H9 (cell line): ENCODE measurements around the gene NPRL2. TPM values are rescaled to one million over a fixed set of nuclear protein-coding genes. Genes with fewer than 3 reads are reported as not detected.
A peak's percentile ranks its signal among the peaks of the same experiment; 100 is the strongest.

Experiments used
- DNase-seq: peaks from one replicate; pipeline ENCODE4 v3.0.0-alpha.2; 2017
- H2AFZ ChIP-seq: one replicate; pipeline ENCODE4 v1.6.1; 2013; ENCODE audit warnings: mild to moderate bottlenecking, low read length, control low read depth, moderate library complexity
- H2AK5ac ChIP-seq: 2 replicates; pipeline ENCODE4 v1.6.1; 2013; ENCODE audit warnings: low read length, control low read depth, mixed read lengths; ENCODE audit not compliant: insufficient read length
- H2BK120ac ChIP-seq: one replicate; pipeline ENCODE4 v1.6.1; 2013; ENCODE audit warnings: low read depth, mild to moderate bottlenecking, low read length, control low read depth, inconsistent platforms; ENCODE audit not compliant: poor library complexity, severe bottlenecking
- H2BK12ac ChIP-seq: 2 replicates; pipeline ENCODE4 v1.6.1; 2013; ENCODE audit warnings: low read length, control low read depth, mixed read lengths, low read depth; ENCODE audit not compliant: insufficient read length
- H2BK15ac ChIP-seq: 2 replicates; pipeline ENCODE4 v1.6.1; 2013; ENCODE audit warnings: low read depth, low read length, control low read depth
- H2BK20ac ChIP-seq: one replicate; pipeline ENCODE4 v1.6.1; 2013; ENCODE audit warnings: low read depth, mild to moderate bottlenecking, low read length, control low read depth, inconsistent platforms; ENCODE audit not compliant: poor library complexity, severe bottlenecking
- H2BK5ac ChIP-seq: 2 replicates; pipeline ENCODE4 v1.6.1; 2013; ENCODE audit warnings: low read length, control low read depth, mixed read lengths; ENCODE audit not compliant: insufficient read length
- H3K14ac ChIP-seq: 2 replicates; pipeline ENCODE4 v1.6.1; 2013; ENCODE audit warnings: low read length, control low read depth; ENCODE audit not compliant: insufficient read depth
- H3K18ac ChIP-seq: 2 replicates; pipeline ENCODE4 v1.6.1; 2013; ENCODE audit warnings: low read depth, mild to moderate bottlenecking, mixed read lengths, low read length, control low read depth; ENCODE audit not compliant: insufficient read length
- H3K23ac ChIP-seq: 2 replicates; pipeline ENCODE4 v1.6.1; 2013; ENCODE audit warnings: low read length, control low read depth, mixed read lengths, low read depth; ENCODE audit not compliant: insufficient read length
- H3K23me2 ChIP-seq: 2 replicates; pipeline ENCODE4 v1.6.1; 2013; ENCODE audit warnings: low read depth, mild to moderate bottlenecking, mixed read lengths, low read length, control low read depth; ENCODE audit not compliant: insufficient read length, poor library complexity, severe bottlenecking
- H3K27ac ChIP-seq: 2 replicates; pipeline ENCODE4 v1.5.1; 2013; ENCODE audit warnings: low read length, control low read depth, mixed read lengths, low read depth; ENCODE audit not compliant: insufficient read length
- H3K27me3 ChIP-seq: 2 replicates; pipeline ENCODE4 v1.6.1; 2013; ENCODE audit warnings: low read length, control low read depth, inconsistent platforms; ENCODE audit not compliant: insufficient read depth
- H3K4ac ChIP-seq: 2 replicates; pipeline ENCODE4 v1.6.1; 2013; ENCODE audit warnings: low read depth, mild to moderate bottlenecking, control low read depth, inconsistent platforms, low read length, moderate library complexity
- H3K4me1 ChIP-seq: 2 replicates; pipeline ENCODE4 v1.6.1; 2013; ENCODE audit warnings: low read length, control low read depth, inconsistent platforms; ENCODE audit not compliant: insufficient read depth
- H3K4me2 ChIP-seq: 2 replicates; pipeline ENCODE4 v1.6.1; 2013; ENCODE audit warnings: low read length, control low read depth, mixed read lengths; ENCODE audit not compliant: insufficient read length, insufficient read depth
- H3K56ac ChIP-seq: 2 replicates; pipeline ENCODE4 v1.6.1; 2013; ENCODE audit warnings: low read depth, mild to moderate bottlenecking, mixed read lengths, low read length, control low read depth; ENCODE audit not compliant: insufficient read length
- H3K79me1 ChIP-seq: 2 replicates; pipeline ENCODE4 v1.6.1; 2013; ENCODE audit warnings: low read depth, mild to moderate bottlenecking, moderate library complexity, low read length, control low read depth, inconsistent platforms; ENCODE audit not compliant: insufficient read depth, poor library complexity, severe bottlenecking
- H3K79me2 ChIP-seq: 2 replicates; pipeline ENCODE4 v1.6.1; 2013; ENCODE audit warnings: low read length, control low read depth, inconsistent platforms; ENCODE audit not compliant: insufficient read depth
- H3K9ac ChIP-seq: 2 replicates; pipeline ENCODE4 v1.6.1; 2013; ENCODE audit warnings: low read length, control low read depth, mixed read lengths; ENCODE audit not compliant: insufficient read length; ENCODE audit errors: extremely low read depth
- H3K9me3 ChIP-seq: one replicate; pipeline ENCODE4 v1.6.1; 2013; ENCODE audit warnings: low read depth, low read length, inconsistent platforms; ENCODE audit not compliant: control insufficient read depth
- H3T11ph ChIP-seq: one replicate; pipeline ENCODE4 v1.6.1; 2013; ENCODE audit warnings: mild to moderate bottlenecking, low read length, control low read depth, inconsistent platforms
- H4K20me1 ChIP-seq: one replicate; pipeline ENCODE4 v1.6.1; 2013; ENCODE audit not compliant: control insufficient read depth, insufficient read length, insufficient read depth
- H4K5ac ChIP-seq: 2 replicates; pipeline ENCODE4 v1.6.1; 2013; ENCODE audit warnings: low read depth, mild to moderate bottlenecking, mixed read lengths, low read length, control low read depth; ENCODE audit not compliant: insufficient read length
- H4K8ac ChIP-seq: replicated peaks from 2 replicates; pipeline ENCODE4 v1.6.1; 2013; ENCODE audit warnings: low read length, control low read depth, mixed read lengths, low read depth; ENCODE audit not compliant: insufficient read length
- H4K91ac ChIP-seq: 2 replicates; pipeline ENCODE4 v1.6.1; 2013; ENCODE audit warnings: low read depth, mild to moderate bottlenecking, moderate library complexity, mixed read lengths, low read length, control low read depth; ENCODE audit not compliant: insufficient read length
- H3K27ac Mint-ChIP-seq, 3 experiments: 2 replicates in 2 of 3; 3 replicates in 1 of 3; pipeline ENCODE4 v1.8.0; 2020 to 2021; ENCODE audit warnings: mixed read lengths in 3 of 3, mild to moderate bottlenecking in 1 of 3, moderate library complexity in 1 of 3
- H3K27me3 Mint-ChIP-seq: 2 replicates; pipeline ENCODE4 v1.8.0; 2021; ENCODE audit warnings: low read depth, mild to moderate bottlenecking, moderate library complexity, mixed read lengths
- H3K36me3 Mint-ChIP-seq, 3 experiments: 2 replicates in 2 of 3; 3 replicates in 1 of 3; pipeline ENCODE4 v1.8.0; 2020 to 2021; ENCODE audit warnings: low read depth in 3 of 3, mixed read lengths in 3 of 3; ENCODE audit not compliant: insufficient read depth in 1 of 3
- H3K4me1 Mint-ChIP-seq, 2 experiments: 2 replicates each; pipeline ENCODE4 v1.8.0; 2020; ENCODE audit warnings: mixed read lengths in 2 of 2
- H3K4me3 Mint-ChIP-seq, 2 experiments: 2 replicates in 1 of 2; 3 replicates in 1 of 2; pipeline ENCODE4 v1.8.0; 2020 to 2021; ENCODE audit warnings: mild to moderate bottlenecking in 2 of 2, mixed read lengths in 2 of 2, moderate library complexity in 1 of 2
- H3K9me3 Mint-ChIP-seq, 2 experiments: 2 replicates in 1 of 2; 3 replicates in 1 of 2; pipeline ENCODE4 v1.8.0; 2020; ENCODE audit warnings: mild to moderate bottlenecking in 2 of 2, mixed read lengths in 2 of 2, moderate library complexity in 1 of 2
- CTCF ChIP-seq: fragments of 200-600 bp; sonication (generic); conservative IDR thresholded peaks from 3 replicates; pipeline ENCODE4 v1.8.0; 2021; ENCODE audit warnings: antibody characterized with exemption, mild to moderate bottlenecking
- WGBS: extraction: QIAGEN DNeasy Blood & Tissue Kit; methylation state at CpG from one replicate; pipeline ENCODE4 v1.1.7; 2013; ENCODE audit warnings: missing lambda C conversion rate, low lambda C conversion rate, mixed read lengths; ENCODE audit not compliant: insufficient read length; ENCODE audit errors: extremely low coverage; 5-methylcytosine and 5-hydroxymethylcytosine counted together
- total RNA-seq: library from RNA; stranded (reverse); gene quantifications from 2 replicates; pipeline ENCODE4 v1.2.1, GENCODE V29; 2021

Gene NPRL2
- total RNA-seq, 1 experiment from 2014 or later = 23.4 TPM

GRCh38 chr3:50323614-50324199 lies 26.9 kb downstream of the NPRL2 start:
- no peak overlapping the region for H3K18ac ChIP-seq
- peaks cover 10% of the 10 kb centered on the region; the same call in 1 of the 2 replicates for H3K79me2 ChIP-seq
- H4K8ac ChIP-seq = no peak overlapping the region
- H3K9me3 Mint-ChIP-seq = no peaks in the 10 kb centered on the region
- H4K20me1 ChIP-seq = no peaks in the 10 kb centered on the region
- H3K23ac ChIP-seq = no peak overlapping the region
- peaks cover 24% of the 10 kb centered on the region for H3K23me2 ChIP-seq
- H3K4me3 Mint-ChIP-seq = peak overlapping the region in 1 of 2 experiments; percentile 9; a peak in 2 of 5 replicates
- TF ChIP-seq CTCF = no peak
- H4K91ac ChIP-seq = no peak overlapping the region
- H3K9ac ChIP-seq = no peak overlapping the region
- no peaks in the 10 kb centered on the region; the same call in 1 of the 2 replicates for H3K27me3 Mint-ChIP-seq
- no peak overlapping the region for H2BK15ac ChIP-seq
- no peak overlapping the region for H3K4me2 ChIP-seq
- no peak overlapping the region for H2AFZ ChIP-seq
- H2BK20ac ChIP-seq = no peak overlapping the region
- no peak overlapping the region for H2BK5ac ChIP-seq
- no peaks in the 10 kb centered on the region for H3K9me3 ChIP-seq
- H3K56ac ChIP-seq = no peak overlapping the region
- peaks cover 26 to 42% (median 26%) of the 10 kb centered on the region in 3 experiments for H3K36me3 Mint-ChIP-seq
- H2BK12ac ChIP-seq = no peak overlapping the region
- H4K5ac ChIP-seq = no peak overlapping the region
- H3K4me1 ChIP-seq = peaks cover 6% of the 10 kb centered on the region; the same call in 1 of the 2 replicates
- H3K27ac Mint-ChIP-seq = no peak overlapping the region
- no peak overlapping the region for H3K14ac ChIP-seq
- no peak overlapping the region for H2AK5ac ChIP-seq
- DNase-seq = no peak
- peaks cover 6% of the 10 kb centered on the region for H3K79me1 ChIP-seq
- no peak overlapping the region for H2BK120ac ChIP-seq
- no peaks in the 10 kb centered on the region for H3K27me3 ChIP-seq
- no peak overlapping the region for H3K4ac ChIP-seq
- H3K27ac ChIP-seq = no peak overlapping the region
- WGBS = no CpG with 5 or more reads among the region's 5 CpGs
- peaks cover 25 to 48% of the 10 kb centered on the region in 2 experiments for H3K4me1 Mint-ChIP-seq
- H3T11ph ChIP-seq = no peak overlapping the region
